Nephron (organoid): ENCODE measurements around the gene PCIF1.
A peak's percentile ranks its signal among the peaks of the same experiment; 100 is the strongest.

ENCODE experiments used
- H3K27ac Mint-ChIP-seq, 3 experiments: 2 replicates each; pipeline ENCODE4 v1.8.0; 2020; ENCODE audit warnings: mixed read lengths in 3 of 3, mild to moderate bottlenecking in 2 of 3, moderate library complexity in 1 of 3
- H3K27me3 Mint-ChIP-seq: 2 replicates; pipeline ENCODE4 v1.8.0; 2021; ENCODE audit warnings: low read depth, mild to moderate bottlenecking, moderate library complexity, mixed read lengths
- H3K36me3 Mint-ChIP-seq: 2 replicates; pipeline ENCODE4 v1.8.0; 2020; ENCODE audit warnings: low read depth, mixed read lengths
- H3K4me1 Mint-ChIP-seq: 2 replicates; pipeline ENCODE4 v1.8.0; 2020; ENCODE audit warnings: mixed read lengths
- H3K4me3 Mint-ChIP-seq, 3 experiments: 2 replicates each; pipeline ENCODE4 v1.8.0; 2020; ENCODE audit warnings: mild to moderate bottlenecking in 3 of 3, mixed read lengths in 3 of 3, moderate library complexity in 2 of 3
- H3K9me3 Mint-ChIP-seq: 2 replicates; pipeline ENCODE4 v1.8.0; 2020; ENCODE audit warnings: mixed read lengths
- TF ChIP-seq, protein P1 (sequence below), 3 experiments: fragments of 200-600 bp; sonication (generic); IDR thresholded peaks; one replicate each; pipeline ENCODE4 v1.5.0; 2021; ENCODE audit warnings: antibody characterized with exemption in 3 of 3; ENCODE audit not compliant: unreplicated experiment in 3 of 3

PCIF1 gene

DNA sequence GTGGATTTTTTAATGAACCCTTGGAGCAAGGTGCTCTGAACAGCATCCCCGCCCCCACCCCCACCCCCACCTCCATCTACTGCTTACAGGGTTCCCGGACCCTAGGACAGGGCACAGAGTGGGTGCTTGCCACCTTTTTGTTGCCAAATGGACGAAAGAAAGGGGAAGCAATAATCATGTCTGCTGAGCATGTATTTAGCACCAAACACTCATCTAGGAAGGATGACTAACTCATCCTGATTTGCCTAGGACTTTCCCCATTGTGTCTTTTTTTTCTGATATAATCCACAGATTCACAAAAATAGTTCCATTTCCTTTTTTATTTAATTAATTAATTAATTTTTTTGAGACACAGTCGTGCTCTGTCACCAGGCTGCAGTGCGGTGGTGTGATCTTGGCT, 21.4 kb upstream of the PCIF1 start:
- H3K27me3 Mint-ChIP-seq = no peaks in the 10 kb centered on the region
- H3K27ac Mint-ChIP-seq = no peak overlapping the region
- H3K36me3 Mint-ChIP-seq = peaks cover 12% of the 10 kb centered on the region
- H3K9me3 Mint-ChIP-seq = no peaks in the 10 kb centered on the region
- peaks cover 25% of the 10 kb centered on the region for H3K4me1 Mint-ChIP-seq
- TF ChIP-seq, protein P1, sequence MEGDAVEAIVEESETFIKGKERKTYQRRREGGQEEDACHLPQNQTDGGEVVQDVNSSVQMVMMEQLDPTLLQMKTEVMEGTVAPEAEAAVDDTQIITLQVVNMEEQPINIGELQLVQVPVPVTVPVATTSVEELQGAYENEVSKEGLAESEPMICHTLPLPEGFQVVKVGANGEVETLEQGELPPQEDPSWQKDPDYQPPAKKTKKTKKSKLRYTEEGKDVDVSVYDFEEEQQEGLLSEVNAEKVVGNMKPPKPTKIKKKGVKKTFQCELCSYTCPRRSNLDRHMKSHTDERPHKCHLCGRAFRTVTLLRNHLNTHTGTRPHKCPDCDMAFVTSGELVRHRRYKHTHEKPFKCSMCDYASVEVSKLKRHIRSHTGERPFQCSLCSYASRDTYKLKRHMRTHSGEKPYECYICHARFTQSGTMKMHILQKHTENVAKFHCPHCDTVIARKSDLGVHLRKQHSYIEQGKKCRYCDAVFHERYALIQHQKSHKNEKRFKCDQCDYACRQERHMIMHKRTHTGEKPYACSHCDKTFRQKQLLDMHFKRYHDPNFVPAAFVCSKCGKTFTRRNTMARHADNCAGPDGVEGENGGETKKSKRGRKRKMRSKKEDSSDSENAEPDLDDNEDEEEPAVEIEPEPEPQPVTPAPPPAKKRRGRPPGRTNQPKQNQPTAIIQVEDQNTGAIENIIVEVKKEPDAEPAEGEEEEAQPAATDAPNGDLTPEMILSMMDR (IDR thresholded peaks at IDR 0.05; ENCODE audit: unreplicated experiment in 3 of 3) = no peak
- peak overlapping the region; percentile 42 to 64 (median 56) for H3K4me3 Mint-ChIP-seq

DNA sequence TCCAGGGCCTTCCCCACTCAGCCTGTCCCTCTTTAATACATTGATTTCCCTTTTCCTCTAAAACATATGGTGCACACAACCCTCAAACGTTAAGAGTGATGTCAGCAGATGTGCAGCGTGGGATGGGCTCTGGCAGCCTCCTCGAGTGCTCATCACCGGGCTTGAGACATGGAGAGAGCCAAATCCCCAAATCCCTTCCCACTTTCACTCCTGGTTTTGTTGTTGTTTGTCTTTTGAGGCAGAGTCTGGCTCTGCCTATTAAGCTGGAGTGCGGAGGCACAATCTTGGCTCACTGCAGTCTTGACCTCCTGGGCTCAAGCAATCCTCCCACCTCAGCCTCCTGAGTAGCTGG, 16.7 kb upstream of the PCIF1 start:
- Mint-ChIP-seq H3K27ac (peak overlapping the region; percentile 91 to 98 (median 96)), H3K9me3 (no peaks in the 10 kb centered on the region), H3K4me3 (peak overlapping the region; percentile 41 to 59 (median 58)), H3K36me3 (no peaks in the 10 kb centered on the region), H3K27me3 (no peaks in the 10 kb centered on the region), H3K4me1 (peaks cover 46% of the 10 kb centered on the region)
- TF ChIP-seq, protein P1 (IDR thresholded peaks at IDR 0.05; ENCODE audit: unreplicated experiment in 3 of 3) = no peak

DNA sequence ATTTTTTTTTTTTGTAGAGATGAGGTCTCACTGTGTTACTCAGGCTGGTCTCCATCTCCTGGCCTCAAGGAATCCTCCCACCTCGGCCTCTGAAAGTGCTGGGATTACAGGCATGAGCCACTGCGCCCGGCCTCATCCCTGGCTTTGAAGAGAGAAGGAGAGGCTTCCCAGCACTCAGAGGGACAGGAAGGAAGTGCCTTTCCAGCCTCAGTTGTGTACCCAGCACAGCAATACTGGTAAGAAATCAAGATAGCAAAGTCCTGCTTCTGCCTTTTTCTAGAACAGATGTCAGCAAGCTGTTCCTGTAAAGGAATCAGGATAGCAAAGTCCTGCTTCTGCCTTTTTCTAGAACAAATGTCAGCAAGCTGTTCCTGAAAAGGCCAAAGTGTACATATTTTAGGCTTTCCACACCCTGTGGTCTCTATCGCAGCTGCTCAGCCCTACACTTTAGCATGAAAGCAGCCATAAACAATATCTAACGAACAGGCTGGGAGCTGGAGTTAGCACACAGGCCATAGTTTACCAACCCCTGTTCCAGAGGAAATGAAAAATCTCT, 16.2 kb upstream of the PCIF1 start:
- Mint-ChIP-seq H3K9me3 (no peaks in the 10 kb centered on the region), H3K36me3 (no peaks in the 10 kb centered on the region), H3K4me1 (peaks cover 51% of the 10 kb centered on the region), H3K27me3 (no peaks in the 10 kb centered on the region), H3K27ac (peak overlapping the region; percentile 91 to 98 (median 96)), H3K4me3 (peak overlapping the region in 2 of 3 experiments; percentile 58 to 59)
- TF ChIP-seq, protein P1 (IDR thresholded peaks at IDR 0.05; ENCODE audit: unreplicated experiment in 3 of 3) = no peak

DNA sequence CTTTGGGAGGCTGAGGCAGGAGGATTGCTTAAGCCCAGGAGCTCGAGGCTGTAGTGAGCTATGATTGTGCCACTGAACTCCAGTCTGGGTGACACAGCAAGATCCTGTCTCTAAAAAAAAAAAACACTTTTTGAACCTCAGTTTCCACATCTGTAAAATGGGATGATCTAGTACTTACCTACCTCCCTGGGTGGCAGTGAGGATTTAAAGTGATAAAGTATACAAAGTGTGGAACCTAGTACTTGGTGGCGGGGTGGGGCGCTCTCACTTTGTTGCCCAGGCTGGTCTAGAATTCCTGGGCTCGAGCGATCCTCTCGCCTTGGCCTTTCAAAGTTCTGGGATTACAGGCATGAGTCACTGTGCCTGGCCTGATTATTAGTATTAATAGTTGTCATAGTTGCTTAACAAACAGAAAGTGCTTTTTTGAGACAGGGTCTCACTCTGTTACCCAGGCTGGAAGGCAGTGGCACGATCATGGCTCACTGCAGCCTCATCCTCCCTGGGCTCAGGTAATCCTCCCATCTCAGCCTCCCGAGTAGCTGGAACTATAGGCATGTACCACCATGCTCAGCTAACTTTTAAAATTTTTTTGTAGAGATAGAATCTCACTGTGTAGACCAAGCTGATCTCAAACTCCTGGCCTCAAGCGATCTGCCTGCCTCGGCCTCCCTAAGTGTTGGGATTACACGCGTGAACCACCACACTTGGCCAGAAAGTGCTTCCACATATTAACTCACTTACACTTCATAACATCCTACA, 15.5 kb upstream of the PCIF1 start:
- peak overlapping the region; percentile 95 to 98 (median 96) for H3K27ac Mint-ChIP-seq
- H3K27me3 Mint-ChIP-seq = no peaks in the 10 kb centered on the region
- TF ChIP-seq, protein P1 (IDR thresholded peaks at IDR 0.05; ENCODE audit: unreplicated experiment in 3 of 3) = no peak
- no peaks in the 10 kb centered on the region for H3K9me3 Mint-ChIP-seq
- H3K4me3 Mint-ChIP-seq = no peak overlapping the region
- peaks cover 52% of the 10 kb centered on the region for H3K4me1 Mint-ChIP-seq
- no peaks in the 10 kb centered on the region for H3K36me3 Mint-ChIP-seq

- Mint-ChIP-seq H3K36me3 (no peaks in the 10 kb centered on the region), H3K4me1 (peaks cover 52% of the 10 kb centered on the region), H3K4me3 (peak overlapping the region; percentile 58 to 79 (median 63)), H3K9me3 (no peaks in the 10 kb centered on the region), H3K27me3 (no peaks in the 10 kb centered on the region), H3K27ac (peak overlapping the region; percentile 95 to 96 (median 95))
- TF ChIP-seq, protein P1 (IDR thresholded peaks at IDR 0.05; ENCODE audit: unreplicated experiment in 3 of 3) = no peak
Measured at GRCh38 chr20:45919542-45920399, 14.7 kb upstream of the PCIF1 start.
